NT2/D1 (cell line): ENCODE data around the gene MGST2.

Source experiments
- SUZ12 ChIP-seq: IDR thresholded peaks from 2 replicates; pipeline ENCODE4 v1.6.1; 2011; ENCODE audit not compliant: insufficient read length, insufficient read depth; ENCODE audit errors: extremely low read depth
- YY1 ChIP-seq: IDR thresholded peaks from 2 replicates; pipeline ENCODE4 v1.6.1; 2011; ENCODE audit not compliant: insufficient read length, insufficient read depth

DNA sequence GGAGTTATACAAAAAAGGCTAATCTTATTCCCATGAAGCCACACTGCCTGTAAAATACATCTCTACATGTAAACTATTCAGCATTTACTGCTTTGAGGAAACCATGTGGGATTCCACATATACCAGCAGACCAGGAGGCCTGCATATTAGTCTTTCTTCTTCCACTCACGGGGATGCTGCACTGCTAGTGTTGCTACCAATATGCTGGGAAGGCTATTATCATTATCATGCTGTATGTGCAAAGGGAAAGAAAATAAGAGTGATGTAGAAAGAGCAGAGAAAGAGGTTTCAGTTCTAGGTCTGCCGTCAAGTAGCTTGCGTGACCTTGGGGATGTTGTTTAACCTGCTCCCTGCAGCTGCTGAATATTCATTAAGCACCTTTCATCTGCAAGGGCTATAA is 61.0 kb downstream of the MGST2 start:
- TF ChIP-seq YY1 (no peak), SUZ12 (no peak)
